H1 (cell line): ENCODE results near the gene VSIG10. TPM values are rescaled to one million over a fixed set of nuclear protein-coding genes. Genes with fewer than 3 reads are reported as not detected.

ENCODE experiments used
- RNF2 ChIP-seq: fragments of 200-900, 300-1000 bp; sonication (generic); IDR thresholded peaks from 2 replicates; pipeline ENCODE4 v1.7.1; 2016; ENCODE audit warnings: borderline replicate concordance, low read depth, mild to moderate bottlenecking, antibody characterized with exemption, low read length; ENCODE audit not compliant: poor library complexity, severe bottlenecking; ENCODE audit errors: missing control alignments
- polyA plus RNA-seq, 7 experiments: library from polyadenylated mRNA; depleted of rRNA in 3 of 7; stranded (reverse) in 5 of 7; unstranded in 2 of 7; fragments of >200 nt in 5 of 7; fragments of 200-250 nt in 2 of 7; gene quantifications; 1 replicate in 5 of 7; 2 replicates in 1 of 7; 4 replicates in 1 of 7; pipeline versions ENCODE4 v1.2.1 to v1.2.3, GENCODE V29; 2011 to 2013; ENCODE audit warnings: missing spikeins in 2 of 7, mixed read lengths in 2 of 7
- total RNA-seq: library from RNA; stranded (reverse); fragmentation: NEBNext Ultra II Directional; extraction: Animal tissue kit (Norgen Biotek cat#: 25700); gene quantifications from 2 replicates; pipeline ENCODE4 v1.2.1, GENCODE V29; 2021
- TF ChIP-seq, protein P1 (sequence below): IDR thresholded peaks from 2 replicates; pipeline ENCODE4 v1.6.1; 2012; ENCODE audit warnings: inconsistent platforms

VSIG10 gene
- total and polyA plus RNA-seq, 2 of the 8 experiments (the other 6 are each of a cell fraction or from before 2014, with no cell fraction given): 34.4 to 93.6 TPM

DNA sequence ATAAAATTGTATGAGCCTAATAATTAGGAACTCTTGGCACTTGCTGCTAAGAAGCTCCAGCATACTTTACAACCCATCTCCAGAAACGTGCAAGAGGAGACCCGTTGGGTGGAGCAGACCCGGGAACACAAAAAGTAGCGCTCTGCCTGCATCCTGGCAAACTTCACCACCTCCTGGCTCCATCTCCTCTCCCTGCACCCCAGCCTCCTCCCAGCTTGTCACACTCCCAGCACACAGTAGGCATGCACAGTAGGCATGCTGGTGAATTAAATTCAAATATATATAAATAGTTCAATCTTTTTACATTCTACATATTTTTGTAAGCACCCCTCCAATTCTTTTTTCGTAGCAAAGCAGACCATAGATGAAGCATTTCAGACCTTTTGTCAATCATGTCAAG lies 1.2 kb downstream of the VSIG10 start (continued):
- TF ChIP-seq, protein P1, sequence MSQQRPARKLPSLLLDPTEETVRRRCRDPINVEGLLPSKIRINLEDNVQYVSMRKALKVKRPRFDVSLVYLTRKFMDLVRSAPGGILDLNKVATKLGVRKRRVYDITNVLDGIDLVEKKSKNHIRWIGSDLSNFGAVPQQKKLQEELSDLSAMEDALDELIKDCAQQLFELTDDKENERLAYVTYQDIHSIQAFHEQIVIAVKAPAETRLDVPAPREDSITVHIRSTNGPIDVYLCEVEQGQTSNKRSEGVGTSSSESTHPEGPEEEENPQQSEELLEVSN: no peak
- TF ChIP-seq RNF2: no peak
